SKM-1 treated with dmso at 0.1 percent for 144 hours (cell line): ENCODE data around the gene HOOK2.
"Not testable (repeated sequence)": the region's sequence is repeated elsewhere in the genome, so short reads cannot be mapped to it uniquely, and the experiment has no call there.

Experiments used
- DNase-seq: peaks from one replicate; lab custom pipeline; 2025; ENCODE audit not compliant: unreplicated experiment; lab: John Stamatoyannopoulos, UW

Gene HOOK2

DNA sequence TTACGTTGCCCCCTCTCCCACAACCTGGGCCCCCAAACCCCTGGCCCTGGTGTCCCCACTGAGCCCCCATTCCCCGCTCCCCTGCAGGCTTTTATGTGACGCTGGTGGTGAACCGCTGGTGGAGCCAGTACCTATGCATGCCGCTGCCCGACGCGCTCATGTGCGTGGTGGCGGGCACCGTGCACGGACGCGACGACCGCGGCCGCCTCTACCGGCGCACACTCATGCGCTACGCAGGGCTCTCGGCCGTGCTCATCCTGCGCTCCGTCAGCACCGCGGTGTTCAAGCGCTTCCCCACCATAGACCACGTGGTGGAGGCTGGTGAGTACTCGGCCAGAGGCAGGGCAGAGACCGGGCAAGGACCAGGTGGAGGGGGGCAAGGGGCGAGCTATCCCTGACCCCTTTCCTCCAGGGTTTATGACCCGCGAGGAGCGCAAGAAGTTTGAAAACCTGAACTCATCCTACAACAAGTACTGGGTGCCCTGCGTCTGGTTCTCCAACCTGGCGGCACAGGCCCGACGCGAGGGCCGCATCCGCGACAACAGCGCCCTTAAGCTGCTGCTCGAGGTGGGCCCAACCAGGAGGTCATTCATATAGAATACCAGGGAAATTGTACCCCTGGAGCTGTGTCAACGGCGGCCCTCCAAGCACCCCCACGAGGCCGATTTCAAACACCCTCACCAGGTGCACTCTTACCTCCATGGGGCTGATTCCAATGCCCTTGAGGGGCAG lies 20.7 kb downstream of the HOOK2 start:
- DNase-seq, result no peak

DNA sequence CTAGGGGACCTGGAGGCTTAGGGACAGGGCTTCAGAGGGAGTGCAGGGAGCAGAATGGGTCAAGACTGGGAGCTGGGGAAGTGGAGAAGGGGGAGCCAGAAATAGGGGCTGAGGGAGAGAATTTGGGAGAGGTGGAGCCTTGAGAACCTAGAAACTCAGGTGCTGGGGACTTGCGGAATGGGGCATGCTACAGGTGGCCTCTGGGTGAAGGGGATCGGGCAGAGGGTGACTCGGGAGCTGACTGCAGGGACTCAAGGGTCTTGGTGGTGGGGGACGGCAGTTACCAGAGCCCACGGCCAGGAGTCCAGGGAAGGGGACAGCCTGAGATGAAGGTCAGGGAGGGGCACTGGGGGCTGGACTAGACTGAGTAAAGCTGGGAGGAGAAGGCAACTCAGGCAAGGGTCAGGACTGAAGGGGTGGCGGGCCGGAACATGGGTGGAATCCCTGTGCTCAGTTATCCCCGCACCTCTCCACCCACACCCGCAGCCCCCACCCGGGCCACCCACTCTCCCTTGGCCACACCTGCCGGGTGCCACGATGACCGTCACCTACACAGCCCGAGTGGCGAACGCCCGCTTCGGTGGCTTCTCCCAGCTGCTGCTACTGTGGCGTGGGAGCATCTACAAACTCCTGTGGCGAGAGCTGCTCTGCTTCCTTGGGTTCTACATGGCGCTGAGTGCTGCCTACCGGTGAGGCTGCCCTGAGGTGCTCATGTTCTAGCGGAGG lies 23.1 kb downstream of the HOOK2 start:
- no peak for DNase-seq

- no peak for DNase-seq
Measured at GRCh38 chr19:12751635-12752034, 23.7 kb downstream of the HOOK2 start, which contains the start of gene BEST2. Gene BEST2, plus strand, starts transcription at chr19:12751791. Its CDS starts 802 bp downstream, at chr19:12752593.

DNA sequence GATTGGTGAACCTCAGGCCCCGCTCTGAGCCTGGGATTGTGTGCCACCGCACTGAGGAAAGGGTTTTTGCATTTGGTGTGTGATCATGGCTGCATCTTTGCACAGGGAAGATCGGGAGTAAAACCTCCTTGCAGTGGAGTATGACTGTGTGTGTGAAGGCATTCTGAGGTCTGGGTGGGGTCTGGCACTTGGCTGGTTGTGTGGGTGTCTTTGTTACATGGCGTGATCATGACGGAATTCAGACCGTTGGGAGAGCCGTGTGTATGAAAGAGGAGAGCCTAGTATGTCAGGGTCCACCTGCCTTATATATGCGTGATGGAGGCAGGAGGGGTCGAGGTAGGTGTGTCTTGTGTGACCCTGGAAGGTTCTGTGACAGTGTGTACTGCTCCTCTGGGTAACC lies 24.5 kb downstream of the HOOK2 start:
- no peak for DNase-seq

DNA sequence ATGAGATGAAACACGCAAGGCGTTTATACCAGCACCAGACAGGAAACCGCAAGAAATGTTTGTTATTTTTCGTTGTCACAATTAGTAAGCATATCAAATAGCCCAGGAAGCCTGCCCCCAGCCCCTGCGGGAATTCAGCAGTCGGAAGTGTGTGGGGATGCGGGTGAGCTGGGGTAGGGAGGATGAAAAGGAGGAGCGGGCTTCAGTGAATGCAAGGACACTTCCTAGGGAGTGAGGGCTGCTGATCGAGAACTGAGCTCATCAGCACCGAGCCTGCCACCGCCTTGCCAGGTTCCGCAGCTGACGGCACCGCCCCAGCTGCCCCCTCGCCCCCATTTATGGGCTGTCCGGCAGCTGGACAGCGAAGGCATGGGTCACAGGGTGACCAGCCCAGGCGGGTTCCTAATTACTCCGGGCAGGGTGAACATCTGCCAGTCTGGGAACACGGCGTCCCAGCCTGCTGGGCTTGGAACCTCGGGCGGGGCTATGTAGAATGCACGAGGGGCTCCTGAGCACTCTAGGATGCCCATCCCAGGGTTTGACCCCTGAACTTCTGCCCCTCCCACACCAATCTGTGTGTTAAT lies 25.3 kb downstream of the HOOK2 start:
- DNase-seq, result peak; percentile 92

DNA sequence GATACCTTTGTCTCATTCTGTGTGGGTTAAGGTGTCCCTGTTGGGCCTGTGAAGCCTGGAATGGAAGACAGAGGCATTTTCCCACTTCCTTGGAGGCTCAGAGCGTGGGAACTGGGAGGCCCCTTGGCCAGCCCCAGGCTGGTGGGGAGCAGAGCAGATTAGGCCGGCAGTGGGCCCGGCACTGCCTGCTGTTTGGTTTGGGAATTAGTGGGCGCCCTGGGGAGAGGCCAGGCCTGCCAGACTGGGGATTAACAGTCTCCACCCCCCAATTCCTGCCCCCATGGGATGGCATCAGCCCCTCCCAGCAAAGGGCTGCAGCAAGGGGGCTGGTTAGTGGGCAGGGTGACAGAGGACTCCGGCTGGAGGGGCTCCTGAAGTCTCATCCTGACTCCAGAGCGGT lies 26.9 kb downstream of the HOOK2 start:
- no peak for DNase-seq

DNA sequence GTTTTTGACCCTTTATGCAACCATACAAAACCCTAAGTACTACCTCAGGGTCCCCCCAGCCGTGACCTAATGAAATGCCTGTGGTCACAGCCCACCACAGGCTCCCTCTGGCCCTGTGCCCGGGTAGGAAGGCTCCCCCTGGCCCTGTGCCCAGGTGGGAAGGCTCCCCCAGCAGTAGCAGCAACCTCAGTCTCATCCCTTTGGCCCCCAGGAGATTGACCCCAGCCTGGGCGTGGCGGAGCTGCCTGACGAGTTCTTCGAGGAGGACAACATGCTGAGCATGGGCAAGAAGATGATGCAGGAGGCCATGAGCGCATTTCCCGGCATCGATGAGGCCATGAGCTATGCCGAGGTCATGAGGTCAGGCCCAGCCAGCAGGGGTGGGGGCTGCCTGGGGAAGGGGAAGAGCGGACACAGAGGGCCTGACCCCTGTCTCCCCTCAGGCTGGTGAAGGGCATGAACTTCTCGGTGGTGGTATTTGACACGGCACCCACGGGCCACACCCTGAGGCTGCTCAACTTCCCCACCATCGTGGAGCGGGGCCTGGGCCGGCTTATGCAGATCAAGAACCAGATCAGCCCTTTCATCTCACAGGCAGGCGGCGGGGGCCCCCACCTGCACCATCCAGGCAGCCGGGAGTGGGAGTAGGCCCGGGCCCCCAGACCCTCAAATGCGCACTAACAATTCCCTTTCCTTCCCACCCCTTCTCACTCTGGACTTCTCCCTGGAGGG lies 30.0 kb downstream of the HOOK2 start:
- no peak for DNase-seq

- no peak for DNase-seq
Measured at GRCh38 chr19:12737835-12738351, 37.5 kb downstream of the HOOK2 start.

DNA sequence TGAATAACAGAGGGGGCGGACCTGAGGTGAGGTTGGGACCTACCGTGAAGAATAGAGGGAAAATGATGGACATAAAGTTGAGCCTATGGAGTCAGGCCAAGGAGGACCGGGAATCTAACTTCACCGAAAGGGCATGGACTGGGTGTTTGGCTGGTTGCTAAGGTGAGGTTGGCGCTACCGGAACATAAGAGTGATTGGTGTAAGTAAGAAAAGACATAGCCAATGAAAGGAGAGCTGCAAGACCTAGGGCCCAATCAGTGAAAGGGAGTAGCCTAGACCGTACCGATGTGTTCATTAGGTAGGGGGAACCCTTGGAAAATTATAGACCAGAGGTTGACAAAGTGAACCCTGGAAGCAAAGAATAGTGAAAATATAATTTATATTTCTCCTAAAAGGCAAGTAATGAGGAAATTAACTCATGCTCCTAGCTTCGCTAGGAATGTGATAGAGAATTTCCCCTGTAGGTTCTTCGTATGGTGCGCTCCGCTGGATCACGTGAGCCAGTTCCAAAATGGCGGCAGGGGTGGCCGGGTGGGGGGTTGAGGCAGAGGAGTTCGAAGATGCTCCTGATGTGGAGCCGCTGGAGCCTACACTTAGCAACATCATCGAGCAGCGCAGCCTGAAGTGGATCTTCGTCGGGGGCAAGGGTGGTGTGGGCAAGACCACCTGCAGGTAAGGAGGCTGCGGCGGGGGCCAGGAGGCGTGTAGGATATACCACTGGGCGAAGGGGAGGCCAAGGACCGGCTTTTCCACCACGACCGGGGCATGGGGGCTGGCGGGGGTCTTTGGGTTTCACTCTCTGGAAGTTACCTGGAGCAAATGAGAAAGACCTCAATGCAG lies 38.1 kb downstream of the HOOK2 start, which contains the start of gene GET3:
Gene GET3 (plus strand): TSS at position 503 of the 840 bp plus-strand sequence. CDS start 9 bp downstream, at position 512.
- peak; percentile 99 for DNase-seq

GRCh38 chr19:12733369-12734214 lies 41.8 kb downstream of the HOOK2 start:
- DNase-seq, result peak; percentile 65

DNA sequence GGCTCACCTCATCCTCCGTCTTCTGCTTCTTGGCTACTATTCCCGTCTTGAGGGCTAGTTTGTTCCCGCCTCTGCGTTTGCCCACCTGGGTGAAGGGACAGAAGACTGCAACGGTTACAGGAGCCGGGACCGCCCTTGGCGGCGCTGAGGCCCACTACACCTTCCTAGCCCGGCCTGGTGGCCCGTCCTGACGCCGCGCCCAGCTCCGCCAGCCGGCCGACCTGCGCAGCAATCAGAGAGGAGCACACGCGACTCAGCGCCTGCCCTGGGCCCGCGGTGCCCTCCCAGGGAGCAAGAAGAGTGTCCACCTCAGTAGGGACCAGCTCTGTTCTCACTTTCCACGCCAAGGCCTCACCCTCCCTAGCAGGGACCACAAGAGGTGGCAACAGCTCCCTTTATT lies 44.0 kb downstream of the HOOK2 start:
- DNase-seq, result no peak

DNA sequence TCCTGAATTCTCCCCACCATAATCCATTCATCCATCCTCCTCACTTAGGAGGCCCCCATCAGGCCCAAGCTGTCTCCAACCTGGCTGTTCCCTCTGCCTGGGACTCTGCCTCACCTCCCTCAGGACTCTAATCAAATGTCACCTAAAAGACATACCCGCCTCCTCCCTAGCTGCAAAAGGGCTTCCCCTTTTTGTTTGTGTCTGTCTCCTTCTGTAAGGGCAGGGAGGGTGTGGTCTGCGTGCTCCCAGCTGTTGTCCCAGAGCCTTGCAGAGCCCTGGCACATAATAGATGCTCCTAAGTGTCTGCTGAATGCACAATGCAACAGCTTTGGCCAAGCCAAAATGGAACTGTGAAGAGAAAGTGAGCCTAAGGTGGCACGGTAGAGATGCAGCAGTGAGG lies 45.3 kb downstream of the HOOK2 start:
- no peak for DNase-seq

- no peak for DNase-seq
Measured at GRCh38 chr19:12727745-12728433, 47.5 kb downstream of the HOOK2 start.

GRCh38 chr19:12726988-12727316 lies 48.4 kb downstream of the HOOK2 start:
- no peak for DNase-seq

DNA sequence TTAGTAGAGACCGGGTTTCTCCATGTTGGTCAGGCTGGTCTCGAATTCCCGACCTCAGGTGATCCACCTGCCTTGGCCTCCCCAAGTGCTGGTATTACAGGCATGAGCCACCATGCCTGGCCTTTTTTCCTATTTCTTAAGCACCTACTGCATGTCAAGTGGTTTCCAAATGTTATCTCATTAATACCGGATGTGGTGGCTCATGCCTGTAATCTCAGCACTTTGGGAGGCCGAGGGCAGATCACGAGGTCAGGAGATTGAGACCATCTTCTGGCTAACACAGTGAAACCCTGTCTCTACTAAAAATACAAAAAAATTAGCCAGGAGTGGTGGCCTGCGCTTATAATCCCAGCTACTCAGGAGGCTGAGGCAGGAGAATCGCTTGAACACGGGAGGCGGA lies 49.7 kb downstream of the HOOK2 start:
- DNase-seq, result not testable (repeated sequence)

GRCh38 chr19:12723641-12724426 lies 51.5 kb downstream of the HOOK2 start, which contains the start of gene TNPO2:
Gene TNPO2, minus strand, starts transcription at chr19:12723932. Its CDS starts 2,955 bp downstream, at chr19:12720977.
- DNase-seq, result peak; percentile 68

DNA sequence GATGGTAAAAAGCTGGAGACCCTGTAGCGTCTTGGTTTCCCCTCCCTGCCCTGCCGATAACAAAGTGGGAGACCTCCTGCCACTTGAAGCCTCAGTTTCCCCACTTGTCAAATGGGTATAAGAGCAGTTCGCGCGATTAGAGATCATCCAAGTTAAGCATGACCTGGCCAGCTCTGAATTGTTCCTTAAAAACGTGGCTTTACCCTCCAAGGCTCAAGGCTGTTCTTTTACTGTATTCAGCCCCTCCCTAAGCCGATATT lies 52.0 kb downstream of the HOOK2 start:
- DNase-seq, result no peak
